Measurements from ENCODE around the gene ARHGAP15.

DNA sequence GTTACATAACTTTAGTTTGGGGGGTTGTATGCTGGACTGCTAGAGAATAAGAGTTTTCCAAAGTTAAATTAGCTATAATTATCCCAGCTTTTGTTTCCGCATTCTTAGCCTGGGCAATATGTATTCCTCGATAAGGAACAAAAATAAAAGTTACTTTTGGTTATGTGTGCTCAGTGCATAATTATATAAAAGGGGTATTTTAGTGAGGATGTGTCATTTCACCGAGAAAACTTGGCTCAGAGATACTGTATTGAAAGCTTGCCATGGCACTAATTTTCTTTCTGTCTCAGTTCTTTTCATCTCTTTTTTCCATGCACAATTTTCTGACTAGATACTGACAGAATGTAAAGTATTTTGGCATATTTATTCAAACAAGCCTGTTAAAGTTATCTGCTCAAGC is 28.2 kb downstream of the ARHGAP15 start:
- TF ChIP-seq POLR2AphosphoS5 (IDR thresholded peaks at IDR 0.05) (no peak), POLR2A (IDR thresholded peaks at IDR 0.05) (no peak)
- TF ChIP-seq, protein P1, sequence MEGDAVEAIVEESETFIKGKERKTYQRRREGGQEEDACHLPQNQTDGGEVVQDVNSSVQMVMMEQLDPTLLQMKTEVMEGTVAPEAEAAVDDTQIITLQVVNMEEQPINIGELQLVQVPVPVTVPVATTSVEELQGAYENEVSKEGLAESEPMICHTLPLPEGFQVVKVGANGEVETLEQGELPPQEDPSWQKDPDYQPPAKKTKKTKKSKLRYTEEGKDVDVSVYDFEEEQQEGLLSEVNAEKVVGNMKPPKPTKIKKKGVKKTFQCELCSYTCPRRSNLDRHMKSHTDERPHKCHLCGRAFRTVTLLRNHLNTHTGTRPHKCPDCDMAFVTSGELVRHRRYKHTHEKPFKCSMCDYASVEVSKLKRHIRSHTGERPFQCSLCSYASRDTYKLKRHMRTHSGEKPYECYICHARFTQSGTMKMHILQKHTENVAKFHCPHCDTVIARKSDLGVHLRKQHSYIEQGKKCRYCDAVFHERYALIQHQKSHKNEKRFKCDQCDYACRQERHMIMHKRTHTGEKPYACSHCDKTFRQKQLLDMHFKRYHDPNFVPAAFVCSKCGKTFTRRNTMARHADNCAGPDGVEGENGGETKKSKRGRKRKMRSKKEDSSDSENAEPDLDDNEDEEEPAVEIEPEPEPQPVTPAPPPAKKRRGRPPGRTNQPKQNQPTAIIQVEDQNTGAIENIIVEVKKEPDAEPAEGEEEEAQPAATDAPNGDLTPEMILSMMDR (IDR thresholded peaks at IDR 0.05) = no peak
